Stimulated activated CD4-positive, alpha-beta T cell treated with anti-CD3 and anti-CD28 coated beads, Interleukin-15, amount 100 ng/mL, for 24 hours (primary cell): Measurements from ENCODE around the gene INTS7.
"Not testable (repeated sequence)": the region's sequence is repeated elsewhere in the genome, so short reads cannot be mapped to it uniquely, and the experiment has no call there.

ENCODE experiments used
- DNase-seq: peaks from one replicate; pipeline ENCODE4 v3.0.0-alpha.2; 2020

Gene INTS7

DNA sequence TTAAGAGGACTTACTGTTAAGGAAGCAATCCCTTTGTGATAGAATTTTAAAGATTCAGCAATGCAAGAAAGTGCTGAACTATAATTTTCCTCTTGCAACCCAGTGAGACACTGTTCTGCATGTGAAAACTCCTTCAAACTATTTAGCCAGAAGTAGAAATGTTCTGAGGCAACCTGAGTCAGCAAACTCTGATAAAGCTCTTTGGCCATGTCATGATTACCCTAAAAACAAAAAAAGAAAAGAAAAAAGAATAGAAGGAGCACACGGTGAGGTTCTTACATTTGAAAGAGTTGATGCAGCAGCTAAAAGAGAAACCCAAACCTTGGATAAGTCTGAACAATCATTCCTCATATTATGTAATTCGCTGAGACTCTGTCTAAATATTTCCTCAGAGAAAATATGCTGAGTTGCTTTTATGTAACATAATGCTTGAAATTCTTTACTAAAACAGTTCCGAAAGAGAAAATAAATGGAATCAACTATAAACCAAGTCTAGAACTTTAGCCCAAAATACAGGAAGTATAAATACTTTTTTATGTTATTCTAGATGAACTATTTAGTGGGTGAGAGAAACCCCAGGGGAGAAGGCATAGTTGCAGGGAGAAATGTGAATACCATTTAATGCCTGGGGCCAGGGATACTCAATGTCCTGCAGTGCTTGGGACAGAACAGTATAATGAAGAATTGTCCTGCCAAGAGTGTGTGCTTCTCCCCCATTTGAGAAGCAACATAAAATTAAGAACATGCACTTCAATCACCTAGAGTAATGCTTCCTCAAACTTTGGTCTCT is 60.0 kb downstream of the INTS7 start:
- DNase-seq, result no peak

DNA sequence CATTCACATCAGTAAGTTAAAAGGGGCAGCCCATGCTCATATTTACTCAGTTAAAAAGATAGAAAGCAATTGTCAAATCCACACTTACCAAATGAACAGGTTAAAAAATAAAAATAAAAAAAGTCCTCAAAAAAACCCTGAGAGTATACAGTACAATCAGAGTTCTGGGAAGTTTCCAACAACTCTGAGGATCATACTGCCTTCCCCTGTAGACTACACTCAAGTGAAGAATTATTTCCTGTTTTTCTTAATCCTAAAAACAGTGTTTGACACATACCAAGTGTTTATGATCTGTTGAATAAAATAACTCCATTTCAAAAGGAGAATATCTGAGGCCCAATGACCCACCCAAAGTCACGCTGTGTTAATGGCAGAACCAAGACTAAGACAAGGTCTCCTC is 61.8 kb downstream of the INTS7 start:
- no peak for DNase-seq

DNA sequence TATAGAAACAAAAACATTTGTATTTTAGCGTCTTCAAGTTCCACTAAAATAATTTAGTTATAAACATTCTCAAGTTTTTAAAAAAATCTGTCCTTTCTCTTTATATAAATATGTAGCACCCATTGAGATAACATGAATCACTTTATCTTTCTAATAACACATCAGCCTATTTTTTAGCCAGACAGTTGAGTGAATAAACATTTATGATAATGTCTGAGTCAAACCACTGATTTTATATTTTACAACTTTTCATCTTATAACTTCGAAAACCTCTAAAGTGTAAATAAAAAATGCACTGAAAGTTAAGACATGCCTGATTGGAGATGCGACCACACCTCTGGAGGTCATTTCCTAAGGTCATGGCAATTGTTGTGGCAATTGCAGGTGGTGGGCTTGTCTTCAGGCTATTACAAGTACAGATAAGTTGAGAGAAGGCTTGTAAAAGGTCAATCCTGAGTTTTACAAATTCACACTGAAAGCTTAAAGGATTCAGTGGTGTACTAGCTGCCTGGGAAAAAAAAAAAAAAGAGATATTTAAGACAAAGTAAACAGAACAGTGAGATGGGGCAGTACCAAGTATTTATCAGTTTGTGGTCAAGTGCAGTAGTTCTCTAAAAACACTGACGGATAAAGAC is 67.0 kb downstream of the INTS7 start:
- DNase-seq, result no peak

DNA sequence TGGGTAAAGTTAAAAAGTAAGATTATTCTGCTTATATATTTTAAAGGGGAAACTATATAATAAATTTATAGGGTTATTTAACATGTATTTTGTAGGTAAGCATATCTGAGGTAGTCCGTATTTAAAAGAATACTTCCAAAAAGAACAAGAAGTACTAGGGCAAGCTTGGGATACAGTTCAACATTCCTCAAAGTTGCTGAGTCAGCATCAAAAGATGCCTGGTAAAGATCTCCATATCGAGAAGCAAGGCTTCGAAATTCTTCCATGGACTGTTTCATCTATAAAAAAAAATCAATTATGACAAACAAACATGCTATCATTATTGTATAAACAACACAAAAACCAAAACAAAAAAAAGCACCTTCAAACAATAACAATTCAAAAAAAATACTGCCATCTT is 67.7 kb downstream of the INTS7 start:
- no peak for DNase-seq

DNA sequence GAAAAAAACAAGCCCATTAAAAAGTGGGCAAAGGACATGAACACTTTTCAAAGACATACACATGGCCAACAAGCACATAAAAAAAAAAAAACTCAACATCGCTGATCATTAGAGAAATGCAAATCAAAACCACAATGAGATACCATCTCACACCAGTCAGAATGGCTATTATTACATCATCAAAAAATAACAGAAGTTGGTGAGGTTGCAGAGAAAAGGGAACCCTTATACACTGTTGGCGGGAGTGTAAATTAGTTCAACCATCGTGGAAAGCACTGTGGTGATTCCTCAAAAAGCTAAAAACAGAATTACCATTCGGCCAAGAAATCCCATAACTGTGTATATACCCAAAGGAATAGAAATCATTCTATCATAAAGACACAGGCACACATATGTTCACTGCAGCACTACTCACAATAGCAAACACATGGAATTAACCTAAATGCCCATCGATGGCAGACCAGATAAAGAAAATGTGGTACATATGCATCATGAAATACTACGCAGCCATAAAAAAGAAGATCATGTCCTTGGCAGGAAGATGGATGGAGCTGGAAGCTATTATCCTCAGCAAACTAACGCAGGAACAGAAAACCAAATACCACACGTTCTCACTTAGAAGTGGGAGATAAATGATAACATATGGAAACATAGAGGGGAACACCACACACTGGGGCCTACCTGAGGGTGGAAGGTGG is 70.1 kb downstream of the INTS7 start:
- no peak for DNase-seq

DNA sequence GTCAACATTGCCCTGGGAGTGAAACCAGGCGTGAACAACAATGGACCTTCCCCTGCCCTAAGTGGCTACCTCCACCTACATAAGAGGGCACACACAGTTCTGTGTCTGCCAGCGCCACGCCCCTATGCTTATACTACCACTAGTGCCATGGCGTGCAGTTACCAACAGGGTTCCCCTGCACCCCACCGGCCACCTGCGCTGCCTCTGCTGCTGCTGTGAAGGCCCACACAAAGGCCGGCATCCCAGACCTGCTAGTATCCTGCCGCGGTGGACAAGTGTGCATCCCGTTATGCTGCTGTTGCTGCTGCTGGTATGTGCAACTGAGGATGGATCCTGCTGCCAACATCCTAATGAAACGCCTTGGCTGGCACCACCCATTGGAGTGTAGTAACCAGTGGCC is 75.7 kb downstream of the INTS7 start:
- no peak for DNase-seq

DNA sequence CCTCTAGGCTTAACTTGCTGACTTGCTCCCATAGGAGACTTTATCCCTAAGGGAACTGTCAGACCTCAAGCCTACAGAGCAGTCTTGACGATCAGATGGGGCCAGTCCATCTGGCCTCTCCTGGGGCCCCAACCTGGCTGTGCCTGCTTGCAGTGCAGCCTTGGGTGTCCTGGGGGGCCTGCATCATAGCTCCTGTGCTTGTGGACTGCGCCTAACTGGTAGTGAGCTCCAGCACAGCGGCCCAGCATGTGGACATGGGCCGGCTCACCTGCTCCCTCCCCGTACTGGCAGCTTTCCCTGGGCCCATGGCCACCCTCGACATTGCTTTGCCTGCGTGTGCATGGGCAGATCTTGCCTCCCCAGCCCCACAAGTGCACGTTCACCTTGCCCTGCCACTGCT is 76.1 kb downstream of the INTS7 start:
- DNase-seq, result no peak

DNA sequence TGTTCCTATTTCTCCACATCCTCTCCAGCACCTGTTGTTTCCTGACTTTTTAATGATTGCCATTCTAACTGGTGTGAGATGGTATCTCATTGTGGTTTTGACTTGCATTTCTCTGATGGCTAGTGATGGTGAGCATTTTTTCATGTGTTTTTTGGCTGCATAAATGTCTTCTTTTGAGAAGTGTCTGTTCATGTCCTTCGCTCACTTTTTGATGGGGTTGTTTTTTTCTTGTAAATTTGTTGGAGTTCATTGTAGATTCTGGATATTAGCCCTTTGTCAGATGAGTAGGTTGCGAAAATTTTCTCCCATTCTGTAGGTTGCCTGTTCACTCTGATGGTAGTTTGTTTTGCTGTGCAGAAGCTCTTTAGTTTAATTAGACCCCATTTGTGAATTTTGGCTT is 81.3 kb downstream of the INTS7 start:
- not testable (repeated sequence) for DNase-seq

DNA sequence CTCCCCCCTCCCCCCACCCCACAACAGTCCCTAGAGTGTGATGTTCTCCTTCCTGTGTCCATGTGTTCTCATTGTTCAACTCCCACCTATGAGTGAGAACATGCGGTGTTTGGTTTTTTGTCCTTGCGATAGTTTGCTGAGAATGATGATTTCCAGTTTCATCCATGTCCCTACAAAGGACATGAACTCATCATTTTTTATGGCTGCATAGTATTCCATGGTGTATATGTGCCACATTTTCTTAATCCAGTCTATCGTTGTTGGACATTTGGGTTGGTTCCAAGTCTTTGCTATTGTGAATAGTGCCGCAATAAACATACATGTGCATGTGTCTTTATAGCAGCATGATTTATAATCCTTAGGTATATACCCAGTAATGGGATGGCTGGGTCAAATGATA is 81.8 kb downstream of the INTS7 start:
- not testable (repeated sequence) for DNase-seq

DNA sequence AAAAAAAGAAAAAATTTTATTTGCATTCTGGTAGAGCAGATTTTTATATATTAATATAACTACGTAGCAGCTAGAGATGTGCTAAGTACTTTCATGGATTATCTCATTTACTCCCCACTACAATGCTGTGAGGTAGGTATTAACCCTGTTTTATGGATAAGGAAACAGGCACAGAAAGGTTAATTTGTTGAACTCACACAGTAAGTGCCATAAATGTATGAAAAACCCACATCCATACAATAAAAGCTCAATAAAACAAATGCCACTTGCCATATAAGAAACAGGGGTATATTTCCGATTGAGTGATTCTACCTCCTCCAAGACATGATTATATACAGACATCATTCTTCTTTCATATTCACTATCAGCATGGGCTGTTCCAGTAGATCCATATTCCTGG is 83.1 kb downstream of the INTS7 start:
- no peak for DNase-seq

DNA sequence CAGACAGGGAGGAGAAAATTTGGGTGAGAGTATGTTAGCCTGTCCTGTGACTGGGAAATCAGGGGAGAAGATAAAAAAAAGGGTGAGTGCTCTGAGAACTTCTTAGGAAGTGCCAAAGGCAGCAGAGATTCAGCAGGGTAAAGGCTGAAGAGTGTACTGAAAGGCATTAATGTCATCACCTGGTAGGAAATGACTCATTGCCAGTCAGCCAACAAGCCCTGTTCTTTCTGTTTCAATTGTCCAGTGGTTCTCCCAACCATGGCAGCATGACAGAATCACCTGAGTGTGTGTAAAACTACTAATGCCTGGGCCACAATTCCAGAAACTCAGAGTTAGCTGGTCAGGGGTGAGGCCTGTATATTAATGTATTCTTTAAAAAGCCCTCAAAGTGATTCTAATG is 83.5 kb downstream of the INTS7 start:
- no peak for DNase-seq

DNA sequence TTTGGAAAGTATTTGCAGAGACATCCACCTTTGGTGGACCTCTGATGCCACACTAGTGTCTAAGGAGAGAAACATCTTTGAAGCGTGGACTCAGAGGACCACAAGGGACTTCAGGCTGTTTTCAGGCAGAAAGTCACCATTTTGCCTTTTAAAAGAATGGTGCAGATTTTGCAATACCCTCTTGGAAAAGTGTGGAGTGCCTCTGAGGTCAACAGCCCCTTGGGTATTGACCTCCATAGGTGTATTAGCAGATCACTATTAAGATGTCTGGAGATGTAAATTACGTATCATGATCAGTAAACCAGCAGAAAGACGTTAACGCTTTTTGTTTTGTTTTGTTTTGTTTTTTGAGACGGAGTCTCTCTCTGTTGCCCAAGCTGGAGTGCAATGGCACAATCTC is 87.0 kb downstream of the INTS7 start:
- no peak for DNase-seq

DNA sequence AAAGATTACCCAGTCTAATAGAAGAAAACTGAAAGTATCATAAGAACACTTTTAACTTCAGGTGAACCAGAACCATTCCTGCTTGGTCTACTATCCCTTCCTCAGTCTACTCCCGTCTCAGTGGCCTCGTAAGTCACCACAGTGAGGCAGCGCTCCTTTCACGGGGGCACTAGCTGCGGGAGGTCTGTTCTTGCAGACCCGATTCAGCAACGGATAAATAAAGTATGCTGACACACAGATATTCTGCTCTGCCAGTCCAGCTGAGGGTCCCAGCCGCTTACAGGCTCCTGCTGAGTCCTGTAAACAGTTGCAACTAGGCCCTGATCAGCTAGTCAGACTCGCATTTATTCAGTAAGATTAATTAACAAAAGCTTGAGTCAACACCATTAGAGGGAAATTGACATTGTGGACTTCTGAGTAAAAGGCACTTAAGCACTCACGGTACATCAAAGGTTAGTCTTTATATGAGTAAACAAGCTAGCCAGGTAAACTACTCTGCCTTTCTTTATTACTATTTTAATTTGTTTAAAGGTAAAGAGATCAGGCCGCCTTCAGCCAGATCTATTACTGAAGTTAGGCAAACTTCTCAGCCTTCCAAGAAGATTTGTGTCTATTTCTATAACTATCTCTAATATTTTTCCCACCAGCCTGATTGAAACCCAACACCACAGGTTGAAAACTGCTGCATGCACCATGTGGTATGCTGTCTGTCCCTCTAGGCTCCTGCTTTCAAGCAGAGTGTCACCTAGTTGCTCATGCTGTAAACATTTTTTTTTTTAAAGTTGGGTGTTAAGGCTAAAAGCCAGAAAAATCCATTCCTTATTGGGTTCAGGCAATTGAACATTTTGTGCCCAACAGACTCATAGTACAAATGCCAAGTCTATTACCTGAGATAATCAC is 87.7 kb downstream of the INTS7 start:
- DNase-seq, result no peak

DNA sequence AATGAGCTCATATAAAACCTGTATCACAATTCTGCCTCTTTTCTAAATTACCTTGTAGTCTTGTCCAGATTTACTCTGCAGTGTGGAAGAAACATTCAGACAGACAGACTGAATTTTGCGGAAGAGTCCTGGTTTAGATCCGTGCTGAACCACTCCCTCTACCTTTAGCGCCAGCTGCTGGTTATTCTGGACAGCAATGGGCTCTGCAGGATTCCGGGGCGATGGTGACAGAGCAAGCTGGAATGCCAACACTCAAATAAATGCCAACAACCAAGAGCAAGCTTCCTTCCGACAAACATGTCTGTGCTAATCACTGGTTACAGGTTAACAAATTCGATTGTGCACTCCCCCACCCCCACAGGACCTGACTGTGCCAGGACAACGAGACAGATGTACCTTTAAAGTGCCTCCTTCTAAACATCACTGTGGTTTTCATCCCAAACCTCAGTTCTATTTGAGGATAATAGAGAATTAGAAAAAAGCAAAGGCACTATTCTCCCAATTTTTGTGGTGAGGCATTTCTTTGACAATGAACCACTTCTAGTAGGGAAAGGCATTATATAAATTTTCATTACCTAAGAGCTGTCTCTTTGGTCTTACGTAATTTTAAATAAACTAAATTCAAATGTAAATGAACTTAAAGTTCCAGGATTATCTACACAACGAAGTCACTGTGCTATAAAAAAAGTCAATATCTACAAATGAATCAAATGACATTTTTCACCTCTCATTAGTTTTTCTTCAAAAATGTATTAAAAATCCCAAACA is 90.4 kb downstream of the INTS7 start:
- DNase-seq, result no peak

DNA sequence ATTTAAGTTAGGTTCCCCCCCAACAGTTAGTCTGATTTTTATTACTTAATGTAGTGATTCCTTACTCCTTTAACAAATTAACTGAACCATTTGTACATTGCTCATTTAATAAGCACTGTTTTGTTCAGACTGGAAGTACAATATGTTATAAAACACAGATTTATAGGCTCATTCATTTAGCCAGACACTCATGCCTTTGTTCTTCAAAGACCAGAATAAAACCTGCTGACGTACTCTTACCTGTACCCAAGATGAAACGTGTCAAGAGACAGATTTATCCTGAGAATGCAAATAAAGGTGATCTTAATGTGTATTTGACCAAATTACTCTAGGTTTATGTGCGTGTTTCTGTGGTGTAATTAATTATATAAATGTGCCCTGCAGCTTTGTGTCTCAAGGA is 92.8 kb downstream of the INTS7 start:
- DNase-seq, result no peak

DNA sequence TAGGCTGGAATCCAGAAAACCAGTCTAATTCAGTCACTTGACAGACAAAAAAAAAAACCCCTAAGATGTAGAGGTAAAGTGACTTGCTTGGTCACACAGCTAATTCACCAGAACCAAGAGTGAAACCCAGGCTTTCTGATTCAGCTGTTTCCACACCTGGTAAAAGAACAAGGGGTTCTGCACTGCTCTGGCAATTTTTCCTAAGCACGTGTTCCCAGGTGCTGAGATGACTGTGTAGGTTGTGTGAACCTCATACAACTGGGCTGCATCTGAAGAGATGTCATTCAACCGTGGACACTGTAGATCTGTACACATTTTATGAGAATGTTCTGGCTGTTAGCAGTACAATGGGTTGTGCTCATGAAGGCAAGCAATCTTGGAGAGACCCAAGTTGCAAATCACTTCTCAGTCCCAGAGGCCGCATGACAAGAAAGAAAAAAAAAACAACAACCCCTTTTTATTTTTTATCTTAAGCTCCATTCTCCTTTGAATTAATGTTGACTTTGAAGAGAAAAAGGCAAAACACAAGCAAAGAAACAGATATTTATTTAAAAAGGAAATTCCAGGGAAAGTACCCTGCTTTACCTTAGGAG is 95.4 kb downstream of the INTS7 start:
- DNase-seq, result peak; percentile 73

DNA sequence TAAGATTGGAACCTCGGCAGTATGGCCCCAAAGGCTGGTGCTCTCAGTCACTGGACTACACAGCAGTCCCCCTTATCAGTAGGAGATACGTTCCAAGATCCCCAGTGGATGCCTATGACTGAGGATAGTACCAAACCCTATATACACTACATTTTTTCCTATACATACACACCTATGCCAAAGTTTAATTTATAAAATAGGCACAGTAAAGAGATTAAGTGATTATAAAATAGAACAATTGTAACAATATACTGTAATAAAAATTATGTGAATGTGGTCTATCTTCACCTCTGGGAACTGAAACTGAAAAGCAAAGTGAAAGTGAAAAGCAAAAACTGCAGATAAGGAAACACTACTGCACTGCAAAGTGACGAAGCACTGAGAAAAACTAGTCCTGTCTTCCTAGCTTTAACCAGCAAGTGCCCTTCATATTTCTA is 96.8 kb downstream of the INTS7 start:
- no peak for DNase-seq

DNA sequence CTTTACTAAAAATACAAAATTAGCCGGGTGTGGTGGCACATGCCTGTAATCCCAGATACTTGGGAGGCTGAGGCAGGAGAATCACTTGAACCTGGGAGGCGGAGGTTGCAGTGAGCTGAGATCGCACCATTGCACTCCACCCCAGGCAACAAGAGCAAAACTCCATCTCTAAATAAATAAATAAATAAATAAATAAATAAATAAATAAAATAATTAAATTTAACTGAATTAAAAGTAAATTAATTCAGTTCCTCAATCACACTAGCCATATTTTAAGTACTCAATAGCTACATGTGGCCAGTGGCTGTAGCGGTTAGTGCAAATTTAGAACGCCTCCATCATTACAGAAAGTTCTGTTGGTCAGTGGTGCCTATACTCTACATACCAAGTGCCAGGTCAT is 97.9 kb downstream of the INTS7 start:
- DNase-seq, result not testable (repeated sequence)

DNA sequence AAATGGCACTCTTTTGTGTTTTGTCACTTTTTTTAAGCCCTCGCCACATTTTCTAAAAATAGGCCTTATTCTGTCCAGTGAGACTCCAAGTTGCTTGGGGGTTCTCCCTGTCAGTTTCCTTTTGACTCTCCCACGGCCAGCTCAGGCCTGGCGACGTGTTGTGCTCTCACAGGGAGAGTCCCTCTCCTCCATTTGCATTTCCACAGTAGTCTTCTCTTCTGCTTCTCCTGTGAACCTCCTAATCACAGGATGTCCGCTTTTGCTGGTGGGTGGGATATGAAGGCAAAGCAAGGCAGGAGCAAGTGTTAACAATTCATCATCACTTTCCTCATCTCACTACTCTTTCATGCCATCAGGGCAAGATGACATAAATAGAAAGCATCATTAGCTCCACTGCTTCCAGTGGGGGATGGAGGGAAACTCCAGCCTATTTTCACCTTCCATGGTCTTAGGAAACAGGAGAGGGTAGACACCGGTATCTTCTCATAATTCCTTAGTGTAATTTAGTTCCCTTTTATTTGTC is 99.8 kb downstream of the INTS7 start:
- DNase-seq, result peak; percentile 85

DNA sequence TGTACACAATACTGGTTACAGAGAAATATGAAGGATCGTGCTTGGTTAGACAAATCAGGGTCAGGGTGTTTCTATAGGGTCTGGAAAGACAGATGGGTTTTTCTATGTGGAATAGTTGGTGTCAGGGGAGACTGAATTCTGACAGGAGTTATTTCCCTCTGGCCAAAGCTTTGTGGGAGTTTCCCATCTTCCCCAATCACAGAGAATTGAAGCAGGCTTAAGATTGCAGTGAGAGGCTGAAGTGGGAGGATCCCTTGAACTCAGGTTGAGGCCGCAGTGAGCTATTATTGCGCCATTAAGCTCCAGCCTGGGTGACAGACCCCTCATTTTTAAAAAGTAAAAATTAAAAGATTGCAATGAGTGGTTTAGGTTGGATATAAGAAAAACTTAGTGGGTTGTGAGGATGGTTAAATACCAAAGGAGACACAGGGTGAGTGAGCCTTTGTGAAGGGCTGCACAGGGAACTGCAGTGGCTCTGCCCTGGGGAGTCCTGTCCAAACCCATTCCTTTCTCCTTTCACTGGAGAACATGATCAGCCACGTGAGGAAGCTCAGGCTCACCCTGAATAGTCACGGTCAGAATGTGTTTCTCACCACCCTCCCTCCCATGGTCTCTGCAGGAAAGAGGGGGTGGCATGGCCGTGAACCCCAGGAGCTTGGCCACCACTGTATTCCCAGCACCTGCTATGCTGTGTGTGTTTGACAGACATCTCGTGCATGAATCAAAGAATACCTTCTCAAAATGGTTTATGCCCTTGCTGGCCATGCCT is 101.2 kb downstream of the INTS7 start:
- DNase-seq, result no peak

DNA sequence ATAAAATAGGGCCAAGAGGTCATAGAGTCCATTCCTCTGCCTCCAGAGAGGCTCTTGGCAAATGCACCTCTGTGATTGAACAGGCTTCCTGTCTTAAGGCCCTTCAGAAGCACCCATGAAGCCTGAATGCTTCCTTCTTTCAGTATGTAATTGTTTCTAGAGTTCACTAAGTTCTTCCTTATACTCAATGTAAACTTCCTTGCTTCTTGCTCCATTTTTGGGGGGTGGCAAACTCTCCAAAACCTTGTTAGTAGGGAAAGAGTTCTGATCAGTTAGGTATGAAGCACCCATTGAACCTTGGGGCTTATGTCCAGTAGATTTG is 102.5 kb downstream of the INTS7 start:
- no peak for DNase-seq
